ENCODE results near the gene KCMF1.

The KCMF1 gene

DNA sequence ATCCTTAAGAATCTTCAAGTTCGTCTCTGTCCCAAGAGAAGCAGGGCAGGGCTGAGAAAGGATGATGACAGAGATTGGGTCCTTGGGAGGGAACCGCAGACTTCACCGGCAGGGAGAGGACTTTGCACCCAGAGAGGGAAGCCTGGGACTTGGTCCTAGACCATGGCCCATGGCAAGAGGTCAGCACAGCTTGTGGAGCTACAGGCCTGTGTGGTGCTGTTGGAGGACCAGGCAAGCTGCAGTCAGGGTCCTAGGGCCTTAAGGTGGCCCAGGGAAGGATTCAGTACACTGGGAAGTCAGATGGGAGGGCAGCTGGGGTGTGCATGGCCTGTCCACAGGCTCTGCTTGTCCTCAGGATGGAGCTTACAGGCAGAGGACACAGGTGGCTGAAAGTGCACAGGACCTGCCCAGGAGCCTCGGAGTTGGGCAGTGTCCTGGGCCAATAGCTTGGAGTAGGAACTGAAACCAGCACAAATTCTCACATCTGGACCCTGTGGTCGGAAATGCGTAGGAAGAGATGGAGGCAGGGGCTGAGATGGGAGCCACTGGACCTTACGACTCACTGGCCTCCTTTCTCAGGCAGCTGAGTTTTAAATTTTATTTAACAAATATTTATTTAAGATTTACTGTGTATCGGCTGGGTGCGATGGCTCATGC, 105.8 kb downstream of the KCMF1 start:
- in situ Hi-C loops (cut with MboI; ENCODE audit: low sequenced_read_pairs): no loop called here

DNA sequence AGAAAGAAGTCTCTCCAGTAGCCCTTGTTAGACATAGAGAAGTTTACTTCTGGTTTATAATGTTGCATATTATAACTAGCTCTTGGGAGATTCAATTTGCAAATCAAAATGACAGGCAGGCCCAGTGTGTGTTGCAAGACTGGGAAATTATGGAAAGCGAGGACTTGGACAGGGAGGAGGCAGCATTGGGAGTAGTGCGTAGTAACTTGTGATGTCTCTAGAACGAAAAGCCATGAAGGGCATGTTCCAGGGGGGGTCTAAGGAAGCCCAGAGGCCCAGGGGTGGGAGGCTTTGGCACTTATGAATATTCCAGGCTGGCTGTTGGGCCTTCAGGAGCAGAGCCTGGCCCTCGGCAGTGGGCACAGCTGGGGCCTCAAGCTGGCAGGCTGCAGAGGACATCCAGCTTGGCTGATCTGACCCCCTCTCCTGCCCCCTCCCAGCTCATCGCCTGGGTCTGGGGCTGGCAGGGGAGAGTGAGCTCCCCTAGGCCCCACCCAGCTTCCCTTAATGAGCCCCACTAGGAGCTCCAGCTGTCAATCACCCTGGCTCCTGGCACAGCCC, 107.0 kb downstream of the KCMF1 start:
- in situ Hi-C loops (cut with MboI; ENCODE audit: low sequenced_read_pairs): no loop called here

DNA sequence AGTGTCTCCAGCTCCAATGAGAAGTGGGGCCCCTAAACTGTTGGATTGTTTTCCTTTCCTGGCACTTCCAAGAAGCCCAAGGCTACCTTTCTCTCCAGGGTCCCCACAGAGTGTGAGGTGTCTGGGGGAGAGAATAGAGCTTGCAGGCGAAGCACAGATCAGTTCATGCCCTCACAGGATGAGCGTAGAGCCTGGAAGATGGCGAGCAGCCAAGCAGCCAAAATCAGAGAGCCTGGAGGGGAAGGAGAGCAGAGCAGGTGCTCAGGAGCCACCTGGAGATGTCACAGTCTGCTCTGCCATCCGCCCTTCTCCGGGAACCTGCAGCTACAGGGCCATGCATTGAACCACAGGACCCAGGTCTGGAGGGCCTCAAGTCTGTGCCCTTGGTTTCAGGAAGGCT, 107.6 kb downstream of the KCMF1 start:
- in situ Hi-C loops (cut with MboI; ENCODE audit: low sequenced_read_pairs): no loop called here

DNA sequence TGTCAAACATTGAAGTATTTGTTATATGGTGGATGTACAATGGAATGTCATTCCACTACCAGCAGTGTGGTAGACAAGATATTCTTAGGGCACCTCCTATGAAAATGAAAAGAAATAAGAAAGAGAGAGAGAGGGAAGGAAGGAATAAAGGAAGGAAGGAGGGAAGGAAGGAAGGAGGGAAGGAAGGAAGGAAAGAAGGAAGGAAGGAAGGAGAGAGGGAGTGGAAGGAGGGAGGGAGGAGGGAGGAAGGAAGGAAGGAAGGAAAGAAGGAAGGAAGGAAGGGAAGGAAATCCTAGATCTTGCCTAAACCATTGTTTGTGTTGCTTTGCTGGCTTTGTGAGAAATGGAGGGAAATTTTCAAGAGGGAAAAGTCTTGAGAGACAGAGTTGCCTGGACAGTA, 112.1 kb downstream of the KCMF1 start:
- in situ Hi-C loops (cut with MboI; ENCODE audit: low sequenced_read_pairs): no loop called here

DNA sequence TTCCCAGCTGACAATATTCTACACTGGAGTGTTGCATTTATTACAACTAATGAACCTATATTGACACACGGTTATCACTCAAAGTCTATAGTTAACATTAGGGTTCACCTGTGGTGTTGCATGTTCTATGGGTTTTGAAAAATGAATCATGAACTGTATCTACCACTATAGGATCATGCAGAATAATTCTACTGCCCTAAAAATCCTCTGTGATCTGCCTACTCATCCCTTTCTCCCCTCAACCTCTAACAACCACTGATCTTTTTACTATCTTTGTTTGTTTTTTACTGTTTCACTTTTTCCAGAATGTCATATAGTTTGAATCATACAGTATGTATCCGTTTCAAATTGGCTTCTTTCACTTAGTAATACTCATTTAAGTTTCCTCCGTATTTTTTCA, 114.6 kb downstream of the KCMF1 start:
- in situ Hi-C loops (cut with MboI; ENCODE audit: low sequenced_read_pairs): no loop called here

DNA sequence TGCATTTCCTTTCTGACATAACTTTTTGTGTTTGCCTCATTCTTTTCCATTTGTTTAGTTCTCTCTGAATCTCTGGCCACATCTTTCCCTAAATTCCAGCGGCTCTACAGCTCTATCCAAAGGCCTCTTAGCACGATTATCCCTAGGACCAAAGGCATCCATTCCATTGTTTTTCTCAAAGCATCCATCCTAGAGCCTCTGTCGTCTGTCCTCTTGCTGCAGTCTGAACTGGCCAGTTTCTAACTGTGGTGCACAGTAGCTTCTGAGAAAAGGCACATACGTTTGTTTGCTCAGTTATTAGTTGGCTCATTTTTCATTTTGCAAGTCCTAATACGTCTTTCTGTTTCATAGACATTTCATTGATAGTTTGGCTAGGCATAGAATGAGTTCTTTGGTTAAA, 116.6 kb downstream of the KCMF1 start:
- in situ Hi-C loops (cut with MboI; ENCODE audit: low sequenced_read_pairs): no loop called here

DNA sequence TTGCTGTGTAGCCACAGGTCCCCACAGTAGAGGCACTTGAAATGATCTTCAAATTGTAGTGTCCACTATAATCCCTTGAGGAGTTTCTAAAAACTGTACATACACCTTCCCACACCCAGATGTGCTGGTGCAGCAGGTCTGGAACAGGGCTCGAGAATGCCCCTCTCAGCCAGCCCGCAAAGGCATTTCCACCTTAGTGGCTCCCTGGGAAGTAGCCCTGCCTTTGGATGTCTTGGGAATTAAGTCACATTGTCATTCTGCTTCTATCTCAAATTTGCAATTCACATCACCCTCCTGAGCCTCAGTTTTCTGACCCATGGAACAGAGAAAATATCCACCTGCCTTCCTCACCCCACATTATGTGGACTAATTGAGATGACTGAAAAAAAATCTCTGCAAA, 118.0 kb downstream of the KCMF1 start:
- in situ Hi-C loops (cut with MboI; ENCODE audit: low sequenced_read_pairs): no loop called here

DNA sequence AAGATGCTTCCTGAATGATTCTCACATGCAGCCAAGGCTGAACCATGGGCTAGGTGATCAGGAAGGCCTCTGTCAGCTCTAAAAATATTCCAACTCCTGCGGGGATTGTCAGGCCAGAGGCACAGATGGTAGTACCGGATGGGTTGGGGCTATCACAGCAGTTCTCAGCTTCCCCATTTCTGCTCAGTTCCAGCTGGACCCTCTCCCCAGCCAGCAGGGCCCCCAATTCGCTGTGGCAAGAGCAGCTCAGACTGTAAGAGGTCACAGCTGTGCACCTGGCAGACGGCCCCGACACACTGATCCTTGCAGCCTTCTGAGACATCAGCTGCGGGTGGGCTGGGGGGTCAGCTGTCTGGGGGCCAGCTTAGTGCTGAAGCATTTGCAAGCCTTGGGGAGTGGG, 118.6 kb downstream of the KCMF1 start:
- in situ Hi-C loops (cut with MboI; ENCODE audit: low sequenced_read_pairs): no loop called here

DNA sequence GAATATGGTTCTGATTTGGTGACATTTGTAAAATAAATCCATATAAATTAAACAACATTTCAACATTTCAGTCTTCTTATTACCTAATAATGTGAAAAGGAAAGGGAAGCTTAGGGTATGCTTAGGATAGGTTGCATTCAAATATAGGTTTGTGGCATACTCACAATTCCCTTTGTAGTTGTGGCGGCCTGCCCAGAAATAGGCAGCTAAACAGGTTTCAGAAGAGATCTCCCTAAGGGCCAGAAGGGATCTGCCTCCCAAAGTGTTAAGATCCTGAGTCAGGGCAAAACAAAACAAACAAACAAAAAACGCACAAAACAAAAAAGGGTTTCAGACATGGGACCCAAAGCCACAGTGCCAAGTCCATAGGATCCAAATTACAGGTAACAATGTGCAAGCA, 120.9 kb downstream of the KCMF1 start:
- in situ Hi-C loops (cut with MboI; ENCODE audit: low sequenced_read_pairs): no loop called here

DNA sequence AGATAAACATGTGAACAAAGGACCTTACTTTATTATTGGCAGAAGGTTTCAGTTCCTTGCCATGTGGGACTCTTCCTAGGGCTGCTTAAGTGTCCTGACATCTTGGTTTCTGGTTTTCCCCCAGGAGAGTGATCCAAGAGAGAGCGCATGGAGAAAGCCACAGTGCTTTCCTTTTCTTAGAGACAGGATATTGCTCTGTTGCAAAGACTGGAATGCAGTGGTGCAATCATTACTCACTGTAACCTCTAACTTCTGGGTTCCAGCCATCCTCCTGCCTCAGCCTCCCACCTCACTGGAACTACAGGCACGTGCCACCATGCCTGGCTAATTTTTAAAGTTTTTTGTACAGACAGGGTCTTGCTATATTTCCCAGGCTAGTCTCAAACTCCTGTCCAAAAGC, 124.1 kb downstream of the KCMF1 start:
- in situ Hi-C loops (cut with MboI; ENCODE audit: low sequenced_read_pairs): no loop called here

DNA sequence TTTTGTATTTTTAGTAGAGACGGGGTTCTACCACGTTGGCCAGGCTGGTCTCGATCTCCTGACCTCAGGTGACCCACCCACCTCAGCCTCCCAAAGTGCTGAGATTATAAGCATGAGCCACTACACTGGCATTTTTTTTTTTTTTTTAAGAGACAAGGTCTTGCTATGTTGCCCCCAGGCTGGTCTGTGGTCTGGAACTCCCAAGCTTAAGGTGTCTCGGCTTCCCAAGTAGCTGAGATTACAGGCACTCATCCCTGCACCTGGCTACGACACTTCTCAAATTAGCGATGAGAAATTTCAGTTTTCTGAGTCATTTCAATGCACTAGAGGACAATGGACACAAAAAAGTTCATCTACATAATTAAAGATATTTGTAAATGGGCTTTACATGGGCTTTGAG, 125.7 kb downstream of the KCMF1 start:
- in situ Hi-C loops (cut with MboI; ENCODE audit: low sequenced_read_pairs): no loop called here

DNA sequence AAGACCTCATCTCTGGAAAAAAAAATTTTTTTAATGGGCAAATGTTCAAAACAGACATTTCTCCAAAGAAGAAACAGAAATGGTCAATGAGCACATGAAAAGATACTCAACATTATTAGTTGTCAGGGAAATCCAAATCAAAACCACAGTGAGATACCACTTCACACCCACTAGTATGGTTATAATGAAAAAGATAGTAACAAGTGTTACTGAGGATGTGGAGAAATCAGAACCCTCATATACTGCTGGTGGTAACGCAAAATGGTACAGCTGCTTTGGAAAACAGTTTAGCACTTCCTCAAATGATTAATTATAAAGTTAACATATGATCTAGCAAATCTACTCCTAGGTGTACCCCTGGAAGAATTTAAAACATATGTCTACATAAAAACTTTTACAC, 133.3 kb downstream of the KCMF1 start:
- in situ Hi-C loops (cut with MboI; ENCODE audit: low sequenced_read_pairs): no loop called here

DNA sequence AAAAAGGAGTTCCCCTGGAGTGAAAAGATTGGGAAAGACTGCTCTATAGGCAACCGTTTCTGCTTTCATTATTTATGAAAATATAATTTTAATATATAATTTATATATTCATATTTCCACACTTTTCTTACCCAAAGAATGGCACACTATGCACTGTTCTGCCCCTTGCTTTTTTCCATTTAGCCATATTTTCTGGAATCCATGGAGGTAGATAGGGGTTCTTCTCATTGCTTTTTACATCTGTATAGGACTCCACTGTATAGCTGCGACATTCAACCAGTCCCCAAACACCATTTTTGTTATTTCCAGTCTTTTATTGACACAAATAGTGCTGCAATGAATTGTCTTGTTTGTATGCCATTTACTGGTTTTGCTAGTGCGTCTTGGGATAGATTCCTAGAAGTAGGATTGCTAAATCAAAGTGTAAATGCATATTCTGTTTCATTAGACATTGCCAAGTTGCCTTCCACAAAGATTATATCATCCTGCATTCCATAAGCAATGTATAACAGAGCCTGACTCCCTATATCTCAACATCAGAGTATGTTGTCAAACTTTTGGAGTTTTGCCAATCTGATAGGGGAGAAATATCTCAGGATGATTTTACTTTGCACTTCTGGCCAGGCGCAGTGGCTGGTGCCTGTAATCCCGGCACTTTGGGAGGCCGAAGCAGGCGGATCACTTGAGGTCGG, 135.7 kb downstream of the KCMF1 start:
- in situ Hi-C loops (cut with MboI; ENCODE audit: low sequenced_read_pairs): no loop called here
